Large intestine (tissue), 3 donors: ENCODE measurements around the gene TASL. TPM values are rescaled to one million over a fixed set of nuclear protein-coding genes. Genes with fewer than 3 reads are reported as not detected.
"Not testable (repeated sequence)": the region's sequence is repeated elsewhere in the genome, so short reads cannot be mapped to it uniquely, and the experiment has no call there.

Source experiments
- DNase-seq, 2 donors: peaks; one replicate each; pipeline versions ENCODE4 v3.0.0 to v3.0.0-alpha.2; 2013
- H3K27ac ChIP-seq: one replicate; pipeline ENCODE4 v1.5.1; 2013; ENCODE audit warnings: low read length
- H3K27me3 ChIP-seq: 2 replicates; pipeline ENCODE4 v1.6.1; 2013; ENCODE audit warnings: low read length; ENCODE audit not compliant: control insufficient read depth, insufficient read depth
- H3K36me3 ChIP-seq: 2 replicates; pipeline ENCODE4 v1.6.1; 2013; ENCODE audit warnings: low read length; ENCODE audit not compliant: control insufficient read depth, insufficient read depth
- H3K4me1 ChIP-seq: one replicate; pipeline ENCODE4 v1.6.1; 2013; ENCODE audit warnings: low read length; ENCODE audit not compliant: control insufficient read depth, insufficient read depth
- H3K4me3 ChIP-seq: one replicate; pipeline ENCODE4 v1.5.1; 2013; ENCODE audit warnings: low read length
- H3K9me3 ChIP-seq: one replicate; pipeline ENCODE4 v1.6.1; 2013; ENCODE audit warnings: mild to moderate bottlenecking, low read depth, low read length, moderate library complexity; ENCODE audit not compliant: control insufficient read depth
- WGBS: methylation state at CpG from one replicate; pipeline ENCODE4 v1.1.5; 2013; ENCODE audit warnings: low lambda C conversion rate; ENCODE audit not compliant: insufficient coverage; 5-methylcytosine and 5-hydroxymethylcytosine counted together
- polyA plus RNA-seq: library from polyadenylated mRNA; unstranded; fragments of 120-200 nt; gene quantifications from one replicate; pipeline ENCODE4 v1.2.1, GENCODE V29; 2013

The TASL gene
- polyA plus RNA-seq, 1 donor = 0.96 TPM

DNA sequence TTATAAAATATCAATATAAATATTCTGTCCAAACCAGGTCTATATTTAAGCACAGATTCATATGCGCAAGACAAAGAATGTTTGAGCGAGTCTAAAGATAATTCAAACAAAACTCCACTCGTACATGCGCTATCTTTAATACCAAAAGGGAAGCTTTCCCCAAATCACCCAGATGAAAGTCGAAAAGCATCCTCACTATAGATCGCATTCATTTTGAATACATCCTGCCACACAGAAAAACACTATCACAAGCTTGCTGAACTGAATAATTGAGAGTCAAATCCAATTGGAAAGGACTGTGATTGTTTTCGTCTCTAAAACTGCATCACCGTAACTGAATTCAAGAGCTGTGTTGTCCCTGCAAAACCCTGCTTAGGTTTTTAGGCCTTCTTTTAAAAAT lies 685 bp downstream of the TASL start:
- no peaks in the 10 kb centered on the region for H3K27me3 ChIP-seq
- WGBS = no CpG with 5 or more reads among the region's 8 CpGs
- H3K4me3 ChIP-seq = no peak overlapping the region
- no peaks in the 10 kb centered on the region for H3K9me3 ChIP-seq
- no peak overlapping the region for H3K27ac ChIP-seq
- H3K4me1 ChIP-seq = peaks cover 11% of the 10 kb centered on the region
- no peak for DNase-seq
- no peaks in the 10 kb centered on the region for H3K36me3 ChIP-seq

DNA sequence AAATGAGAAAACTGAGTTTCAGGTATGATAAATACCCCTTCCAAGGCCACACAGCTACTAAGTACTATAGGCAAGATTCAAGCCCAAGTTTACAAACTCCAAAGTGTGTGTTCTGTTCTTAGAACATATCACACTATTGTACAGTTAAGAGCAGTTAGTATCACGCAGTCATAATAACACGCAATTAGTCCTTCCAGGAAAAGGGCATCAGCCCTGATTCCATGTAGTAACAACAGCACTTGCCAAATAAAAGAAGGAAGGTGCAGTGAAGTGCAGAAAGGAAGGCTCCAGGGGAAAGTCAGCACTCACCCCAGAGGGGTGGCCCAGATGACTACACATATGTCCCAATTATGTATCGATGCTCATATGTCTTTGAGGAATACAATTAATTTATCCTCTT lies 4.4 kb downstream of the TASL start:
- Histone ChIP-seq H3K9me3 (no peaks in the 10 kb centered on the region), H3K4me1 (peaks cover 11% of the 10 kb centered on the region), H3K27me3 (no peaks in the 10 kb centered on the region), H3K4me3 (no peak overlapping the region), H3K36me3 (no peaks in the 10 kb centered on the region), H3K27ac (peak overlapping the region; percentile 71)
- 60% methylated on average over 2 of the region's 3 CpGs for WGBS
- peak in 1 of 2 donors; percentile 9 for DNase-seq

DNA sequence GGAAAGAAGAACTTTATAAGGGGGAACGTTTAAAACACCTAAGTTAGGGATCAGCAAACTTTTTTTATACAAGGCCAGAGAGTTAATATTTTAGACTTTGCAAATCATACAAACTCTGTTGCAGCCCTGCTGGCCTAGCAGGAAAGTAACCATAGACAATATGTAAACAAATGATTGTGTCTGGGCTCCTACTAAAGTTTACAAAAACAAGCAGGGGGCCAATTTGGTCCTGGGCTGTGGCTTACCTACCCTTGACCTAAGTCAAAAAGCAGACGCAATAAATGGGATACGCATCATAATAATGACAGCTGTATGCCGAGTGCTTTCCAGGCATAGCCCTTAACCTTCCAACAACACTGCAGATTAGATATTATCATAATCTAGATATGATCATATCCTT lies 4.9 kb downstream of the TASL start:
- WGBS = no CpG with 5 or more reads among the region's 4 CpGs
- Histone ChIP-seq H3K27ac (peak overlapping the region; percentile 71), H3K4me1 (peaks cover 11% of the 10 kb centered on the region), H3K36me3 (no peaks in the 10 kb centered on the region), H3K27me3 (no peaks in the 10 kb centered on the region), H3K4me3 (no peak overlapping the region), H3K9me3 (no peaks in the 10 kb centered on the region)
- DNase-seq = peak in 1 of 2 donors; percentile 2

GRCh38 chrX:30572004-30572403 lies 5.6 kb downstream of the TASL start:
- peaks cover 11% of the 10 kb centered on the region for H3K4me1 ChIP-seq
- H3K9me3 ChIP-seq = no peaks in the 10 kb centered on the region
- no peak overlapping the region for H3K4me3 ChIP-seq
- peak in 1 of 2 donors; percentile 19 for DNase-seq
- no CpG with 5 or more reads among the region's 1 CpG for WGBS
- H3K27ac ChIP-seq = peak overlapping the region; percentile 71
- H3K36me3 ChIP-seq = no peaks in the 10 kb centered on the region
- H3K27me3 ChIP-seq = no peaks in the 10 kb centered on the region

DNA sequence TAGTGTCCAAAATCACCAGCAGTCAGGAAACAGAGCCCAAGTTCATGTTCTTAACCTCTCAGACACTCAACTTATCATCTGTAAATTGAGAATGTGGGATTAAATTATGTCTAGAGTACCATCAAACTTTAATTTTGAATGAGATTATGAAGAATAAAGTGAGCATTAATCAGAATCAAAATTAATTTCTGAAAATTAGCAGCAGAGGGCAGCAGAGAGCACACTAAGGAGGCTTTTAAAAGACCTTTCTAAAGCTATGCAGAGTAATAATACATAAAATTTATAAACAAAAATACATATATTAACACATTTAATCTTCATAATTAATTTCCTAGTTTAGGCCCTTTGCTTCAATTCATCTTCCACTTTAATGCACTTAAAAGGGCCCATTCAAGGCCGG lies 7.1 kb downstream of the TASL start:
- Histone ChIP-seq H3K36me3 (no peaks in the 10 kb centered on the region), H3K27me3 (no peaks in the 10 kb centered on the region), H3K9me3 (no peaks in the 10 kb centered on the region), H3K4me3 (no peak overlapping the region), H3K27ac (no peak overlapping the region), H3K4me1 (peaks cover 11% of the 10 kb centered on the region)
- no CpG with 5 or more reads among the region's 1 CpG for WGBS
- DNase-seq = peak in 1 of 2 donors; percentile 2

GRCh38 chrX:30568136-30568535 lies 9.4 kb downstream of the TASL start:
- Histone ChIP-seq H3K4me3 (no peak overlapping the region), H3K27ac (no peak overlapping the region), H3K9me3 (no peaks in the 10 kb centered on the region), H3K36me3 (no peaks in the 10 kb centered on the region), H3K4me1 (peaks cover 6% of the 10 kb centered on the region), H3K27me3 (no peaks in the 10 kb centered on the region)
- WGBS = no CpG with 5 or more reads among the region's 4 CpGs
- DNase-seq = no peak

- WGBS = no CpG with 5 or more reads among the region's 5 CpGs
Measured at GRCh38 chrX:30563070-30563469, 14.5 kb downstream of the TASL start.

GRCh38 chrX:30561191-30561590 lies 16.4 kb downstream of the TASL start:
- no peaks in the 10 kb centered on the region for H3K27me3 ChIP-seq
- no peaks in the 10 kb centered on the region for H3K36me3 ChIP-seq
- H3K9me3 ChIP-seq = no peaks in the 10 kb centered on the region
- no peak overlapping the region for H3K27ac ChIP-seq
- no peak overlapping the region for H3K4me3 ChIP-seq
- no CpG with 5 or more reads among the region's 2 CpGs for WGBS
- DNase-seq = no peak
- H3K4me1 ChIP-seq = no peaks in the 10 kb centered on the region

More at GRCh38 chrX:30563070-30563469, 14.5 kb downstream of the TASL start:
- not testable (repeated sequence) for H3K9me3 ChIP-seq, DNase-seq, H3K36me3 ChIP-seq, H3K27me3 ChIP-seq, H3K4me3 ChIP-seq, H3K27ac ChIP-seq, H3K4me1 ChIP-seq

GRCh38 chrX:30538271-30538670 lies 39.3 kb downstream of the TASL start:
- H3K4me1 ChIP-seq = no peaks in the 10 kb centered on the region
- H3K4me3 ChIP-seq = no peak overlapping the region
- no peaks in the 10 kb centered on the region for H3K27me3 ChIP-seq
- H3K36me3 ChIP-seq = no peaks in the 10 kb centered on the region
- no peak overlapping the region for H3K27ac ChIP-seq
- no peaks in the 10 kb centered on the region for H3K9me3 ChIP-seq
- whole genome bisulfite sequencing = no CpG with 5 or more reads among the region's 2 CpGs
- DNase-seq = no peak

- H3K27me3 ChIP-seq = no peaks in the 10 kb centered on the region
- no peak for DNase-seq
- no peaks in the 10 kb centered on the region for H3K9me3 ChIP-seq
- no CpG with 5 or more reads among the region's 1 CpG for WGBS
- H3K36me3 ChIP-seq = no peaks in the 10 kb centered on the region
- H3K27ac ChIP-seq = peak overlapping the region; percentile 47
- H3K4me3 ChIP-seq = no peak overlapping the region
- H3K4me1 ChIP-seq = no peaks in the 10 kb centered on the region
Measured at GRCh38 chrX:30533835-30534234, 43.7 kb downstream of the TASL start.

DNA sequence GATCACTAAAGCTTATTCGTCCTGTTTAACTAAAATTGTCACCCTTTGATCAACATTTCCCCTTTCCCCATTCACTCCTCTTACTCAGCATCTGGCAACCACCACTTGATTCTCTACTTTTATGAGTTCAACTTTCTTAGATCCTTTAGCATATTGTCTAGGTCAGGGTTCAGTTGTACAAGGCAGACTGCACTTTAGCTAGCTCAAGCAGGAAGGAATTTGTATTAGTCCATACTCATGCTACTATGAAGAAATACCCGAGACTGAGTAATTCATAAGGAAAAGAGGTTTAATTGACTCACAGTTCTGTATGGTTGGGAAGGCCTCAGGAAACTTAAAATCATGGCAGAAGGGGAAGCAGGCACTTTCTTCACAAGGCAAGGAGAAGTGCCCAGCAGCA lies 44.3 kb downstream of the TASL start:
- Histone ChIP-seq H3K4me3 (no peak overlapping the region), H3K27me3 (no peaks in the 10 kb centered on the region), H3K9me3 (no peaks in the 10 kb centered on the region), H3K27ac (peak overlapping the region; percentile 47), H3K36me3 (no peaks in the 10 kb centered on the region), H3K4me1 (no peaks in the 10 kb centered on the region)
- DNase-seq = peak; percentile 31 to 47
- WGBS = no CpG with 5 or more reads among the region's 2 CpGs
